ENCODE data around the gene RPSA.

RPSA gene

DNA sequence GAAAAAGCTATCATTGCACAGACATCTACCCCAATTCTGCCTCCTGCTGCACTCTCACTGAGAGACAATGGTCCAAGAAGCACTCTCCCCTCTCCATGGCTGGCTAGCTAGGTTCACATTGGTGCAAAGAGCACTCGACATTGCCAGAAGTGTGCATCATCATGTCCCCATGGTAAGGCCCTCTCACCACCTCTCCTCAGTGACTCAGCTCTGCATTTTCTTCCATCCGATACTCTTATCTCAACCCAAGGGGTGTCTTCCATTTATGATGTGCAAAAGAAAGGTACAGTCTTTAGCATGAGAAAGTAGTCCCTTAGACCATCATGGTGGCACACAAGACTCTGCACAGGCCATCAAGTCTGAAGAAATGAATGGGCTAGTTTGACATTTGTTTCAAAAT, 14.0 kb downstream of the RPSA start:
- TF ChIP-seq, protein P1, sequence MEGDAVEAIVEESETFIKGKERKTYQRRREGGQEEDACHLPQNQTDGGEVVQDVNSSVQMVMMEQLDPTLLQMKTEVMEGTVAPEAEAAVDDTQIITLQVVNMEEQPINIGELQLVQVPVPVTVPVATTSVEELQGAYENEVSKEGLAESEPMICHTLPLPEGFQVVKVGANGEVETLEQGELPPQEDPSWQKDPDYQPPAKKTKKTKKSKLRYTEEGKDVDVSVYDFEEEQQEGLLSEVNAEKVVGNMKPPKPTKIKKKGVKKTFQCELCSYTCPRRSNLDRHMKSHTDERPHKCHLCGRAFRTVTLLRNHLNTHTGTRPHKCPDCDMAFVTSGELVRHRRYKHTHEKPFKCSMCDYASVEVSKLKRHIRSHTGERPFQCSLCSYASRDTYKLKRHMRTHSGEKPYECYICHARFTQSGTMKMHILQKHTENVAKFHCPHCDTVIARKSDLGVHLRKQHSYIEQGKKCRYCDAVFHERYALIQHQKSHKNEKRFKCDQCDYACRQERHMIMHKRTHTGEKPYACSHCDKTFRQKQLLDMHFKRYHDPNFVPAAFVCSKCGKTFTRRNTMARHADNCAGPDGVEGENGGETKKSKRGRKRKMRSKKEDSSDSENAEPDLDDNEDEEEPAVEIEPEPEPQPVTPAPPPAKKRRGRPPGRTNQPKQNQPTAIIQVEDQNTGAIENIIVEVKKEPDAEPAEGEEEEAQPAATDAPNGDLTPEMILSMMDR (IDR thresholded peaks at IDR 0.05; ENCODE audit: low read depth, low read length, missing control alignments), result no peak
- no peak overlapping the region for H3K4me3 ChIP-seq (replicated peaks; ENCODE audit: low read depth, low read length)
- DNase-seq (ENCODE audit: extremely low read depth, low read depth), result no peak

DNA sequence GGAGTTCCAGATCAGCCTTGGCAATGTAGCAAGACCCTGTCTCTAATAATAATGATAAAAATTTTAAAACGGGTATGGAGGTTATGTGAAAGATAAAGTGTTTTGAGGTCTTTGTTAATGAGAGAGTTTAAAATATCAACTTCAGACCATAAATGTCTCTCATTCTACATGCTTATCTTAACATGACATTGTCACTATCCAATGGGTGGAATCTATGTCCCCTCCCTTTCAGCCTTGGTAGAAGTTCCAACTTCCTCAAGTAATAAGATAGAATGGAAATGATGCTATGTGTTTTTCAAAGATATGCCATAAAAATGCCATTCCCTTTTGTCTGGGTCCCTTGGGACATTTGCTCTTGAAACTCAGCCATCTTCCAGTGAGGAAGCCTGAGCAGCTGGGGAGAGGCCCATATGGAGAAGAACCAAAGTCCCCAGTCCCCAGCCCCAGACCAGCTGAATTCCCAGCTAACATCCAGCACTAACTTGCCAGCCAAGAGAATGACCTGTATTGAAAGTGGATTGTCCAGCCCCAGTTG, 17.0 kb downstream of the RPSA start:
- no peak overlapping the region for H3K4me3 ChIP-seq (replicated peaks; ENCODE audit: low read depth, low read length)
- TF ChIP-seq, protein P1 (IDR thresholded peaks at IDR 0.05; ENCODE audit: low read depth, low read length, missing control alignments), result no peak
- DNase-seq (ENCODE audit: extremely low read depth, low read depth), result no peak

- no peak overlapping the region for H3K4me3 ChIP-seq (replicated peaks; ENCODE audit: low read depth, low read length)
- TF ChIP-seq, protein P1 (IDR thresholded peaks at IDR 0.05; ENCODE audit: low read depth, low read length, missing control alignments), result no peak
- DNase-seq (ENCODE audit: extremely low read depth, low read depth), result no peak
Observed at GRCh38 chr3:39426312-39426711, 19.8 kb downstream of the RPSA start.

DNA sequence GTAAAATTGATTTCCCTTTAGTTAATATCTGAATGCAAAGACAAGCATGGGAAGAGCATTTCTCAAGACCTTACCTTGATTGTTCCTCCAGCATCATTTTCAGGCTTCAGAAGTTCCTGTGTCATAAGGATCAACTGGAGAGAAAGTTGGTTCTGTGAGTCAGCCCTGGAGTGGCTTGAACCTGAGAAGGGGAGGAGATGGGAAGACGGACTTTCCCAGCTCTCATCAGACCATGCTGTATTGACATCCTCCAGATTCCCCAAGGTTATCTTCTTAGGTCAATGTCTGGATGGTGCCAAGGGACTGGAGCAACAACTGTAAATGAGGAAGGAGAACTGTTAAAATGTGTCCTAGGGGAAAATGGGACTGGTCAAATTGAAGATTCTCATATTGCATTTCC, 21.0 kb downstream of the RPSA start:
- DNase-seq (ENCODE audit: extremely low read depth, low read depth), result no peak

GRCh38 chr3:39428745-39429201, 22.3 kb downstream of the RPSA start:
- no peak for DNase-seq (ENCODE audit: extremely low read depth, low read depth)
- H3K4me3 ChIP-seq (replicated peaks; ENCODE audit: low read depth, low read length), result no peak overlapping the region
- TF ChIP-seq, protein P1 (IDR thresholded peaks at IDR 0.05; ENCODE audit: low read depth, low read length, missing control alignments), result no peak

More for the DNA sequence above, 21.0 kb downstream of the RPSA start:
- no peak overlapping the region for H3K4me3 ChIP-seq (replicated peaks; ENCODE audit: low read depth, low read length)
- TF ChIP-seq, protein P1 (IDR thresholded peaks at IDR 0.05; ENCODE audit: low read depth, low read length, missing control alignments), result no peak

DNA sequence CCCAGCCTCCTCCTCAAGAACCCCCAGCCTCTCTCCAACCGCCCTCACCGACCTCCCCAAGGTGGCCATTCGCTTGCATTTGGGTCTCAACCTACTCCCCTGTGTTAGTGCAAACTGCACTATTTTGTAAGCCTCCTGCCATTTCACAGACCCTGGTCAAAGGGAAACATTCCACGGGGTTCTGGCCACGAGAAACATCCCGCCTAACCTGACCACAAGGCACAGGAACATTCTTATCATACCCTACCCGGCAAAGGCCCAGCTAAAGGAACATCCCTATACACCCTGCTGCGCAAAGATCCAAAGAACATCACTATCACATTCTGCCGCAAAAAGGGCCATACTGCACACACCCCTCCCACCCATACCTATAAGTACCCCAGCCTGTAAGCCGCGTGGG, 22.9 kb downstream of the RPSA start:
- no peak overlapping the region for H3K4me3 ChIP-seq (replicated peaks; ENCODE audit: low read depth, low read length)
- TF ChIP-seq, protein P1 (IDR thresholded peaks at IDR 0.05; ENCODE audit: low read depth, low read length, missing control alignments), result no peak
- no peak for DNase-seq (ENCODE audit: extremely low read depth, low read depth)

DNA sequence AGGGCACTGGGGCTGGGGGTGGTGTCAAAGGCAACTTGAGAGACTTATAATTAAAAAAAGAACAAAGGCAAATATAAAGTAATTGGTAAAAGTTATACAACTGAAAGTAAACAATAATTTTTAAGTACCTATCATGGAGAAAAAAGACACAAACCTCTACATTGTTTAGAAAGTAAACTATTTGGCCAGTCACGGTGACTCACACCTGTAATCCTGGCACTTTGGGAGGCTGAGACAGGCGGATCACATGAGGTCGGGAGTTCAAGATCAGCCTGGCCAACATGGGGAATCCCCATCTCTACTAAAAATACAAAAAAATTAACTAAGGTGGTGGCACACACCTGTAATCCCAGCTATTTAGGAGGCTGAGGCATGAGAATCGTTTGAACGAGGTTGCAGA, 25.8 kb downstream of the RPSA start:
- TF ChIP-seq, protein P1 (IDR thresholded peaks at IDR 0.05; ENCODE audit: low read depth, low read length, missing control alignments), result no peak
- no peak for DNase-seq (ENCODE audit: extremely low read depth, low read depth)
- no peak overlapping the region for H3K4me3 ChIP-seq (replicated peaks; ENCODE audit: low read depth, low read length)

Measured in HFF-Myc (cell line).